SK-N-SH treated with all-trans-retinoic acid at 6 μM for 48 hours (cell line): ENCODE results near the gene LHX6.

ENCODE experiments used
- ARNTL ChIP-seq: fragments of 450-650 bp; formaldehyde crosslinking; IDR thresholded peaks from 2 replicates; pipeline ENCODE4 v1.5.0; 2020; ENCODE audit warnings: low read depth, mild to moderate bottlenecking, moderate library complexity, borderline replicate concordance
- CREB5 ChIP-seq: fragments of 250-450 bp; sonication (Bioruptor Pico); IDR thresholded peaks from 2 replicates; pipeline ENCODE4 v1.5.1; 2020; ENCODE audit warnings: low read depth, mild to moderate bottlenecking, moderate library complexity
- GLIS3 ChIP-seq: fragments of 250-450 bp; sonication (Bioruptor Pico); IDR thresholded peaks from 2 replicates; pipeline ENCODE4 v1.5.0; 2020; ENCODE audit warnings: mild to moderate bottlenecking, moderate library complexity
- PPARA ChIP-seq: fragments of 250-450 bp; sonication (Bioruptor Pico); IDR thresholded peaks from 2 replicates; pipeline ENCODE4 v1.5.0; 2020; ENCODE audit warnings: mild to moderate bottlenecking, borderline replicate concordance
- SNAI2 ChIP-seq: fragments of 250-450 bp; sonication (Bioruptor Pico); IDR thresholded peaks from 2 replicates; pipeline ENCODE4 v1.5.0; 2020; ENCODE audit warnings: mild to moderate bottlenecking, moderate library complexity
- TF ChIP-seq, protein P1 (sequence below): fragments of 250-450 bp; sonication (Bioruptor Pico); IDR thresholded peaks from 2 replicates; pipeline ENCODE4 v1.8.0; 2021; ENCODE audit warnings: low read depth, mild to moderate bottlenecking, moderate library complexity, borderline replicate concordance

- no peak for TF ChIP-seq SNAI2
- TF ChIP-seq, protein P1, sequence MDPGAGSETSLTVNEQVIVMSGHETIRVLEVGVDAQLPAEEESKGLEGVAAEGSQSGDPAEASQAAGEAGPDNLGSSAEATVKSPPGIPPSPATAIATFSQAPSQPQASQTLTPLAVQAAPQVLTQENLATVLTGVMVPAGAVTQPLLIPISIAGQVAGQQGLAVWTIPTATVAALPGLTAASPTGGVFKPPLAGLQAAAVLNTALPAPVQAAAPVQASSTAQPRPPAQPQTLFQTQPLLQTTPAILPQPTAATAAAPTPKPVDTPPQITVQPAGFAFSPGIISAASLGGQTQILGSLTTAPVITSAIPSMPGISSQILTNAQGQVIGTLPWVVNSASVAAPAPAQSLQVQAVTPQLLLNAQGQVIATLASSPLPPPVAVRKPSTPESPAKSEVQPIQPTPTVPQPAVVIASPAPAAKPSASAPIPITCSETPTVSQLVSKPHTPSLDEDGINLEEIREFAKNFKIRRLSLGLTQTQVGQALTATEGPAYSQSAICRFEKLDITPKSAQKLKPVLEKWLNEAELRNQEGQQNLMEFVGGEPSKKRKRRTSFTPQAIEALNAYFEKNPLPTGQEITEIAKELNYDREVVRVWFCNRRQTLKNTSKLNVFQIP = no peak
- TF ChIP-seq ARNTL (CRISPR knock-in tag) = no peak
- TF ChIP-seq PPARA (CRISPR knock-in tag) = no peak
- no peak for TF ChIP-seq CREB5 (CRISPR knock-in tag)
- TF ChIP-seq GLIS3 (CRISPR knock-in tag) = no peak
These were observed 69.5 kb downstream of the LHX6 start, which contains the start of the genes MORN5 and NDUFA8 for GRCh38 chr9:122159026-122159924.
